ENCODE results near the gene KIAA0825. TPM values are rescaled to one million over a fixed set of nuclear protein-coding genes. Genes with fewer than 3 reads are reported as not detected.

Gene KIAA0825
- total and polyA plus RNA-seq, 2 of the 8 experiments (the other 6 are each of a cell fraction or from before 2014, with no cell fraction given), result 0.60 to 1.0 TPM

DNA sequence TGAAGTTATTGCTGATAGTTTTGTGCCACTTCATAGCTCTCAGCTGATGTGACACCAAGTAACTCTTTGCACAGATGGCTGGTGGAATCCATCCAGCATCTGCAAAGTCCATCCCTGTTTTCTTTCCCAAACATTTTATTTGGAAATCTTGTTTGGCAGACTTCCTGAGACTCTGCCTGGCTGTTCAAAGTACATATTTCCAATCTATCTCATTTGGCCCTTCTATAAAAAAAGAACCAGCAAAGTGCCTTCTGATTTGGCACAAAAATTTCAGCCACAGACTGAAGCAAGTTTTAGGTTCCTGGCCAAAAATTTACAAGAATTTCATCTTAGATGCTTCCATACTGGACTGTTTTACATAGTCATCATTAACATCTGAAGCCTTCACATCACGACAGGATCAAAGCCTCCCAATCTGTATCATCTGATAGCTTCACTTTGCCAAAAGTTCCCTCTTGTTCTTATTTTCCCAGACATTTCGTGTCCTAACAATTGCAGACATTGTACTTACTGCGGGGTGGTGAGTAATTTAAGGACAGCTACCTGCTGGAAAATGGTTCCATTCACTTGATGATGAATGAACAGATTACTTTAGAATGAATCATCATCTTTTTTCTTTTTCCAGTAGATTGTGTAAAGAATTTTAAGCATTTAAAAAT, 377.3 kb downstream of the KIAA0825 start:
- Histone ChIP-seq H2BK12ac (ENCODE audit: low read depth, low read length) (no peak overlapping the region), H3K36me3 (ENCODE audit: control insufficient read depth in 2 of 4, insufficient read depth in 4 of 4, low read length in 3 of 4) (peaks cover 0 to 10% (median 4%) of the 10 kb centered on the region in 4 experiments; a peak in 4 of 8 replicates), H3K14ac (ENCODE audit: insufficient read length) (no peak overlapping the region), H3K18ac (ENCODE audit: extremely low read depth, low read length) (no peak overlapping the region), H2BK20ac (ENCODE audit: low read length) (no peak overlapping the region), H3K27me3 (replicated peaks in 1 of 4; ENCODE audit: control insufficient read depth in 3 of 4, extremely low read depth in 1 of 4, insufficient read depth in 3 of 4, low read length in 3 of 4) (no peaks in the 10 kb centered on the region), H3K79me1 (ENCODE audit: low read depth, low read length) (no peaks in the 10 kb centered on the region; the same call in 1 of the 2 replicates), H3K23ac (ENCODE audit: insufficient read length) (no peak overlapping the region), H3K56ac (replicated peaks; ENCODE audit: insufficient read length, low read depth, low read length) (no peak overlapping the region), H3K4me2 (ENCODE audit: insufficient read depth in 1 of 2, low read depth in 2 of 2, low read length in 2 of 2) (no peak overlapping the region), H2BK5ac (ENCODE audit: low read depth, low read length) (no peak overlapping the region), H3K9ac (replicated peaks in 1 of 4; ENCODE audit: extremely low read depth in 1 of 4, low read depth in 3 of 4, low read length in 3 of 4) (no peak overlapping the region), H3K4me1 (replicated peaks in 1 of 4; ENCODE audit: control insufficient read depth in 3 of 4, insufficient read depth in 4 of 4, low read length in 3 of 4) (peaks cover 0 to 5% (median 0%) of the 10 kb centered on the region in 4 experiments; a peak in 1 of 7 replicates), H2AK5ac (ENCODE audit: low read depth, low read length) (no peak overlapping the region), H3K4ac (replicated peaks; ENCODE audit: insufficient read length, low read depth, low read length) (no peak overlapping the region), H3K9me3 (ENCODE audit: insufficient read depth in 2 of 2, low read depth in 1 of 2, low read length in 1 of 2) (no peaks in the 10 kb centered on the region), H2AFZ (ENCODE audit: low read length) (no peak overlapping the region), H3K23me2 (ENCODE audit: low read depth, low read length) (no peaks in the 10 kb centered on the region; the same call in 1 of the 2 replicates), H3K4me3 (ENCODE audit: extremely low read depth in 1 of 4, insufficient read depth in 2 of 4, low read depth in 3 of 4, low read length in 4 of 4) (no peak overlapping the region), H4K20me1 (replicated peaks in 1 of 2; ENCODE audit: control insufficient read depth in 1 of 2, insufficient read depth in 2 of 2, low read length in 2 of 2) (no peaks in the 10 kb centered on the region), H2BK120ac (replicated peaks; ENCODE audit: low read depth, low read length) (no peak overlapping the region), H4K5ac (ENCODE audit: insufficient read length, low read depth, low read length) (no peak overlapping the region), H4K8ac (ENCODE audit: extremely low read depth, insufficient read depth, low read length) (no peak overlapping the region), H3K79me2 (ENCODE audit: control insufficient read depth in 1 of 2, insufficient read depth in 2 of 2, low read length in 2 of 2) (0 out of 4 replicates have a peak, but pooled peaks cover 0 to 3% of the 10 kb centered on the region in 2 experiments), H4K91ac (replicated peaks; ENCODE audit: insufficient read length, low read length) (no peak overlapping the region), H2BK15ac (ENCODE audit: low read length) (no peak overlapping the region), H3K27ac (ENCODE audit: low read depth, low read length) (no peak overlapping the region)
- ChIA-PET CTCF (ENCODE audit: partially characterized antibody) (no interaction called here), POLR2A (ENCODE audit: partially characterized antibody) (no interaction called here)
- WGBS, 2 experiments (ENCODE audit: extremely low coverage in 1 of 2, insufficient coverage in 1 of 2, insufficient read length in 1 of 2, insufficient replicate concordance in 2 of 2, low coverage in 1 of 2, low lambda C conversion rate in 2 of 2, missing lambda C conversion rate in 1 of 2), result 88% methylated on average over 3 of the region's 3 CpGs; no CpG with 5 or more reads in 1 of the 2 experiments
- DNase-seq (ENCODE audit: low read depth in 1 of 2, low spot score in 2 of 2) (no peak), FAIRE-seq (no peak)
- TF ChIP-seq TCF12 (IDR thresholded peaks at IDR 0.05; ENCODE audit: low read depth, low read length) (no peak), ASH2L (IDR thresholded peaks at IDR 0.05; ENCODE audit: low read length) (no peak), SP2 (IDR thresholded peaks at IDR 0.05; ENCODE audit: low read length) (no peak), TBP (IDR thresholded peaks at IDR 0.05; ENCODE audit: low read depth, low read length) (no peak), SAP30 (IDR thresholded peaks at IDR 0.05; ENCODE audit: insufficient read depth, insufficient replicate concordance, low read length) (no peak), RAD21 (IDR thresholded peaks at IDR 0.05 in 1 of 2, conservative IDR thresholded peaks at IDR 0.05 in 1 of 2; ENCODE audit: low read depth in 2 of 2, low read length in 2 of 2) (no peak), POU5F1 (IDR thresholded peaks at IDR 0.05; ENCODE audit: low read depth, low read length) (no peak), JUND (IDR thresholded peaks at IDR 0.05; ENCODE audit: low read length) (no peak), ZNF274 (IDR thresholded peaks at IDR 0.05; ENCODE audit: borderline replicate concordance, extremely low read depth, low read length) (no peak), EGR1 (IDR thresholded peaks at IDR 0.05; ENCODE audit: borderline replicate concordance, low read depth, low read length) (no peak), CEBPB (IDR thresholded peaks at IDR 0.05; ENCODE audit: low read depth, low read length) (no peak), BCL11A (IDR thresholded peaks at IDR 0.05; ENCODE audit: low read depth in 2 of 2, low read length in 2 of 2) (no peak), TAF7 (optimal IDR thresholded peaks at IDR 0.05; ENCODE audit: borderline replicate concordance, low read depth, low read length) (no peak)
